ENCODE measurements around the gene TMEM38A.
"Not testable (repeated sequence)": the region's sequence is repeated elsewhere in the genome, so short reads cannot be mapped to it uniquely, and the experiment has no call there.

TMEM38A gene

DNA sequence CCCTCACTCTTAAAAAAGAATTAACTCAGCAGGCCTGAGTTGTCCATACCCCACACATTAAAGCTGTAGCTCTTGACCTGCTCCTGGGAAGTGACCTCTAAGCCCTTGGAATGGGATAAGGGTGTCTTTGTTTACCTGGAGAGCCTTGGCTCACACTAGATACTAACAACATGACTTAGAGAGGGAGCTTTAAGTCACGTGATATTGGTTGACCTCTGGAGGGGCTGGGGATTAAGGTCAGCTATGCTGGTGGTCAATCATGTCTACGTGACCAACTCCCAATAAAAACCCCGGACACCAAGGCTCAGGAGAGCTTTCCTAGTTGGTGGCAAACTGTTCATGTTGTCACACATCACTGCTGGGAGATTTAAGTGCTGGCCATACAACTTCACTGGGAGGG is 61.7 kb downstream of the TMEM38A start:
- Histone ChIP-seq H3K9me3 (no peaks in the 10 kb centered on the region), H3K27ac (no peak overlapping the region), H3K27me3 (peaks cover 11% of the 10 kb centered on the region), H3K4me1 (ENCODE audit: control insufficient read depth in 1 of 2, insufficient read depth in 1 of 2, low read depth in 1 of 2, low read length in 1 of 2) (no peaks in the 10 kb centered on the region), H3K36me3 (no peaks in the 10 kb centered on the region), H3K4me3 (ENCODE audit: low read depth in 1 of 2, low read length in 1 of 2) (no peak overlapping the region)
- TF ChIP-seq, protein P1, sequence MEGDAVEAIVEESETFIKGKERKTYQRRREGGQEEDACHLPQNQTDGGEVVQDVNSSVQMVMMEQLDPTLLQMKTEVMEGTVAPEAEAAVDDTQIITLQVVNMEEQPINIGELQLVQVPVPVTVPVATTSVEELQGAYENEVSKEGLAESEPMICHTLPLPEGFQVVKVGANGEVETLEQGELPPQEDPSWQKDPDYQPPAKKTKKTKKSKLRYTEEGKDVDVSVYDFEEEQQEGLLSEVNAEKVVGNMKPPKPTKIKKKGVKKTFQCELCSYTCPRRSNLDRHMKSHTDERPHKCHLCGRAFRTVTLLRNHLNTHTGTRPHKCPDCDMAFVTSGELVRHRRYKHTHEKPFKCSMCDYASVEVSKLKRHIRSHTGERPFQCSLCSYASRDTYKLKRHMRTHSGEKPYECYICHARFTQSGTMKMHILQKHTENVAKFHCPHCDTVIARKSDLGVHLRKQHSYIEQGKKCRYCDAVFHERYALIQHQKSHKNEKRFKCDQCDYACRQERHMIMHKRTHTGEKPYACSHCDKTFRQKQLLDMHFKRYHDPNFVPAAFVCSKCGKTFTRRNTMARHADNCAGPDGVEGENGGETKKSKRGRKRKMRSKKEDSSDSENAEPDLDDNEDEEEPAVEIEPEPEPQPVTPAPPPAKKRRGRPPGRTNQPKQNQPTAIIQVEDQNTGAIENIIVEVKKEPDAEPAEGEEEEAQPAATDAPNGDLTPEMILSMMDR (IDR thresholded peaks at IDR 0.05) = no peak

GRCh38 chr19:16726916-16727315 is 66.0 kb downstream of the TMEM38A start:
- no peaks in the 10 kb centered on the region for H3K9me3 ChIP-seq
- H3K27ac ChIP-seq = no peak overlapping the region
- H3K36me3 ChIP-seq = no peaks in the 10 kb centered on the region
- H3K4me1 ChIP-seq (ENCODE audit: control insufficient read depth in 1 of 2, insufficient read depth in 1 of 2, low read depth in 1 of 2, low read length in 1 of 2) = no peaks in the 10 kb centered on the region
- TF ChIP-seq, protein P1 (IDR thresholded peaks at IDR 0.05) = no peak
- H3K27me3 ChIP-seq = no peaks in the 10 kb centered on the region
- H3K4me3 ChIP-seq (ENCODE audit: low read depth in 1 of 2, low read length in 1 of 2) = no peak overlapping the region

- H3K4me3 ChIP-seq (ENCODE audit: low read depth in 1 of 2, low read length in 1 of 2); H3K36me3 ChIP-seq; H3K27me3 ChIP-seq; H3K27ac ChIP-seq; H3K4me1 ChIP-seq (ENCODE audit: control insufficient read depth in 1 of 2, insufficient read depth in 1 of 2, low read depth in 1 of 2, low read length in 1 of 2); H3K9me3 ChIP-seq: not testable (repeated sequence)
These were observed 74.8 kb downstream of the TMEM38A start for GRCh38 chr19:16735650-16736266.

- H3K9me3 ChIP-seq = no peaks in the 10 kb centered on the region
- H3K27me3 ChIP-seq = no peaks in the 10 kb centered on the region
- no peak overlapping the region for H3K4me3 ChIP-seq (ENCODE audit: low read depth in 1 of 2, low read length in 1 of 2)
- H3K36me3 ChIP-seq = no peaks in the 10 kb centered on the region
- no peak overlapping the region for H3K27ac ChIP-seq
- H3K4me1 ChIP-seq (ENCODE audit: control insufficient read depth in 1 of 2, insufficient read depth in 1 of 2, low read depth in 1 of 2, low read length in 1 of 2) = no peaks in the 10 kb centered on the region
- TF ChIP-seq, protein P1 (IDR thresholded peaks at IDR 0.05) = no peak
These were observed 75.8 kb downstream of the TMEM38A start for GRCh38 chr19:16736709-16737108.

DNA sequence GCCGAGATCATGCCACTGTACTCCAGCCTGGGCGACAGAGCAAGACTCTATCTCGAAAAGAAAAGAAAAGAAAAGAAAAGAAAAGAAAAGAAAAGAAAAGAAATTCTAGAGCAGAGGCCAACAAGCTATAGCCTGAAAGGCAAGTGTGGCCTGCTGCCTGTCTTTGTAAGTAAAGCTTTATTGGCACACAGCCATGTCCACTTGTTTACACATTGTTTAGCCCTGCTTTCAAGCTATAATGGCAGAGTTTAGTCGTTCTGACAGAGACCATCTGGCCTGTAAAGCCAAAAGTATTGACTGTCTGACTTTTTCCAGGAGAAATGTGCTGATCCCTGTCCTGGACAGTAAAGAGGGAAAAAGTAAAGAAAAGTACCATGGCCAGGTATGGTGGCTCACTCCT is 77.0 kb downstream of the TMEM38A start:
- Histone ChIP-seq H3K27me3 (no peaks in the 10 kb centered on the region), H3K27ac (no peak overlapping the region), H3K4me1 (ENCODE audit: control insufficient read depth in 1 of 2, insufficient read depth in 1 of 2, low read depth in 1 of 2, low read length in 1 of 2) (no peaks in the 10 kb centered on the region), H3K36me3 (no peaks in the 10 kb centered on the region), H3K9me3 (no peaks in the 10 kb centered on the region), H3K4me3 (ENCODE audit: low read depth in 1 of 2, low read length in 1 of 2) (no peak overlapping the region)
- TF ChIP-seq, protein P1 (IDR thresholded peaks at IDR 0.05) = no peak

DNA sequence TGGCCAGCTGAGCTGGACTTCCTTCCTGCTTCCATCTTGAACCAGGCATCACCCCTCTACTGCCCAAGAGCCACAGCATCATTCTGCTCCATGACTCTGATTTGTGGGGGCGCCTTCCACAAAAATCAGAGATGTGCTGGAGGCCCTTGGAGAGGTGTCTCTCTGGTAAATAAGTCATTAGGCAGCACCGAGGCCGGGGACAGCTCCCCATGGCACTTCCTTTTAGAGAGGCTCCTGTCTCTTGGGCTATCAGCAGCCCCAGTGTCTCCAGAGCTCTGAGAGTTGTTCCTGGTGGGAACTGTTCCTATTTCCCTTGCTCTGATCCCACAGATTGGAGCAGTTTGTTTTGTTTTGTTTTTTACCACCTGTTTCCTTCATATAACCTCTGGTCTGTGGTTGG is 78.6 kb downstream of the TMEM38A start:
- Histone ChIP-seq H3K9me3 (no peaks in the 10 kb centered on the region), H3K27me3 (no peaks in the 10 kb centered on the region), H3K27ac (no peak overlapping the region), H3K4me3 (ENCODE audit: low read depth in 1 of 2, low read length in 1 of 2) (no peak overlapping the region), H3K36me3 (no peaks in the 10 kb centered on the region), H3K4me1 (ENCODE audit: control insufficient read depth in 1 of 2, insufficient read depth in 1 of 2, low read depth in 1 of 2, low read length in 1 of 2) (no peaks in the 10 kb centered on the region)
- TF ChIP-seq, protein P1 (IDR thresholded peaks at IDR 0.05) = no peak

All from neutrophil (primary cell).